ENCODE data around the gene DFFB. TPM values are rescaled to one million over a fixed set of nuclear protein-coding genes. Genes with fewer than 3 reads are reported as not detected.

Gene DFFB
- total and polyA plus RNA-seq, 2 donors (not counting 1 experiment from before 2014, with no cell fraction given): 6.4 to 7.6 TPM

GRCh38 chr1:3851292-3851691 lies 6.0 kb upstream of the DFFB start:
- Histone ChIP-seq H3K27ac (ENCODE audit: insufficient read depth, low read length) (no peak overlapping the region), H4K20me1 (ENCODE audit: control insufficient read depth, extremely low read depth, insufficient read depth, low read length) (no peaks in the 10 kb centered on the region), H3K36me3 (ENCODE audit: control insufficient read depth, insufficient read depth, low read length) (peaks cover 6% of the 10 kb centered on the region), H3K79me2 (ENCODE audit: control insufficient read depth, insufficient read depth, low read length) (peaks cover 14% of the 10 kb centered on the region), H2AFZ (ENCODE audit: low read length) (no peak overlapping the region), H3K27me3 (ENCODE audit: control insufficient read depth, insufficient read depth, low read length) (no peaks in the 10 kb centered on the region), H3K9ac (ENCODE audit: insufficient read depth, low read length) (no peak overlapping the region), H3K9me3 (ENCODE audit: control insufficient read depth, insufficient read depth, low read depth, low read length) (no peaks in the 10 kb centered on the region), H3K4me1 (ENCODE audit: control insufficient read depth, extremely low read depth, insufficient read depth, low read length) (no peaks in the 10 kb centered on the region), H3K4me3 (replicated peaks in 1 of 4; ENCODE audit: control extremely low read depth in 1 of 4, insufficient read depth in 1 of 4, low read depth in 3 of 4, low read length in 4 of 4) (no peak overlapping the region), H3K4me2 (ENCODE audit: extremely low read depth, insufficient read depth, low read length) (no peak overlapping the region)
- TF ChIP-seq CTCF (conservative IDR thresholded peaks at IDR 0.05 in 1 of 2, IDR thresholded peaks at IDR 0.05 in 1 of 2; ENCODE audit: low read depth in 1 of 2, low read length in 2 of 2) (no peak), EZH2 (IDR thresholded peaks at IDR 0.05; ENCODE audit: low read length, missing control alignments) (no peak)
- DNase-seq (ENCODE audit: low read depth in 2 of 2): no peak

GRCh38 chr1:3852091-3852490 lies 5.2 kb upstream of the DFFB start:
- no peak overlapping the region for H3K27ac ChIP-seq (ENCODE audit: insufficient read depth, low read length)
- no peaks in the 10 kb centered on the region for H3K4me1 ChIP-seq (ENCODE audit: control insufficient read depth, extremely low read depth, insufficient read depth, low read length)
- no peaks in the 10 kb centered on the region for H3K27me3 ChIP-seq (ENCODE audit: control insufficient read depth, insufficient read depth, low read length)
- H3K9me3 ChIP-seq (ENCODE audit: control insufficient read depth, insufficient read depth, low read depth, low read length): no peaks in the 10 kb centered on the region
- H4K20me1 ChIP-seq (ENCODE audit: control insufficient read depth, extremely low read depth, insufficient read depth, low read length): no peaks in the 10 kb centered on the region
- H3K4me3 ChIP-seq (replicated peaks in 1 of 4; ENCODE audit: control extremely low read depth in 1 of 4, insufficient read depth in 1 of 4, low read depth in 3 of 4, low read length in 4 of 4): no peak overlapping the region
- no peak overlapping the region for H3K9ac ChIP-seq (ENCODE audit: insufficient read depth, low read length)
- H3K4me2 ChIP-seq (ENCODE audit: extremely low read depth, insufficient read depth, low read length): no peak overlapping the region
- H3K79me2 ChIP-seq (ENCODE audit: control insufficient read depth, insufficient read depth, low read length): peaks cover 14% of the 10 kb centered on the region
- no peak for DNase-seq (ENCODE audit: low read depth in 2 of 2)
- H2AFZ ChIP-seq (ENCODE audit: low read length): no peak overlapping the region
- peaks cover 5% of the 10 kb centered on the region for H3K36me3 ChIP-seq (ENCODE audit: control insufficient read depth, insufficient read depth, low read length)
- no peak for TF ChIP-seq EZH2 (IDR thresholded peaks at IDR 0.05; ENCODE audit: low read length, missing control alignments)
- no peak for TF ChIP-seq CTCF (conservative IDR thresholded peaks at IDR 0.05 in 1 of 2, IDR thresholded peaks at IDR 0.05 in 1 of 2; ENCODE audit: low read depth in 1 of 2, low read length in 2 of 2)

- H3K27me3 ChIP-seq (ENCODE audit: control insufficient read depth, insufficient read depth, low read length): no peaks in the 10 kb centered on the region
- no peak for TF ChIP-seq CTCF (conservative IDR thresholded peaks at IDR 0.05 in 1 of 2, IDR thresholded peaks at IDR 0.05 in 1 of 2; ENCODE audit: low read depth in 1 of 2, low read length in 2 of 2)
- TF ChIP-seq EZH2 (IDR thresholded peaks at IDR 0.05; ENCODE audit: low read length, missing control alignments): no peak
- H3K4me3 ChIP-seq (replicated peaks in 1 of 4; ENCODE audit: control extremely low read depth in 1 of 4, insufficient read depth in 1 of 4, low read depth in 3 of 4, low read length in 4 of 4): no peak overlapping the region
- no peak overlapping the region for H3K4me2 ChIP-seq (ENCODE audit: extremely low read depth, insufficient read depth, low read length)
- H3K79me2 ChIP-seq (ENCODE audit: control insufficient read depth, insufficient read depth, low read length): peaks cover 14% of the 10 kb centered on the region
- DNase-seq (ENCODE audit: low read depth in 2 of 2): no peak
- H3K27ac ChIP-seq (ENCODE audit: insufficient read depth, low read length): no peak overlapping the region
- H3K9me3 ChIP-seq (ENCODE audit: control insufficient read depth, insufficient read depth, low read depth, low read length): no peaks in the 10 kb centered on the region
- H3K9ac ChIP-seq (ENCODE audit: insufficient read depth, low read length): no peak overlapping the region
- no peaks in the 10 kb centered on the region for H3K4me1 ChIP-seq (ENCODE audit: control insufficient read depth, extremely low read depth, insufficient read depth, low read length)
- peaks cover 3% of the 10 kb centered on the region for H3K36me3 ChIP-seq (ENCODE audit: control insufficient read depth, insufficient read depth, low read length)
- no peaks in the 10 kb centered on the region for H4K20me1 ChIP-seq (ENCODE audit: control insufficient read depth, extremely low read depth, insufficient read depth, low read length)
- no peak overlapping the region for H2AFZ ChIP-seq (ENCODE audit: low read length)
Measured at GRCh38 chr1:3852711-3853485, 4.4 kb upstream of the DFFB start.

Data from fibroblast of lung (primary cell).